GM20431 (cell line): Measurements from ENCODE around the gene RAET1G.
"Not testable (repeated sequence)": the region's sequence is repeated elsewhere in the genome, so short reads cannot be mapped to it uniquely, and the experiment has no call there.

Source experiments
- in situ Hi-C: fragments of 300-500 bp; cut with MseI, MboI; formaldehyde crosslinking; loops from one replicate; pipeline ENCODE4 v1.15.0; 2020; ENCODE audit warnings: low sequenced_read_pairs; ENCODE audit not compliant: unreplicated experiment

RAET1G gene

GRCh38 chr6:149954328-149954983 is 31.5 kb upstream of the RAET1G start:
- in situ Hi-C loops, result not testable (repeated sequence)

- in situ Hi-C loops, result not testable (repeated sequence)
Measured at GRCh38 chr6:149953934-149954327, 31.0 kb upstream of the RAET1G start.

GRCh38 chr6:149953390-149953789 is 30.5 kb upstream of the RAET1G start:
- in situ Hi-C loops, result not testable (repeated sequence)

GRCh38 chr6:149951626-149952025 is 28.7 kb upstream of the RAET1G start:
- in situ Hi-C loops, result no loop called here

DNA sequence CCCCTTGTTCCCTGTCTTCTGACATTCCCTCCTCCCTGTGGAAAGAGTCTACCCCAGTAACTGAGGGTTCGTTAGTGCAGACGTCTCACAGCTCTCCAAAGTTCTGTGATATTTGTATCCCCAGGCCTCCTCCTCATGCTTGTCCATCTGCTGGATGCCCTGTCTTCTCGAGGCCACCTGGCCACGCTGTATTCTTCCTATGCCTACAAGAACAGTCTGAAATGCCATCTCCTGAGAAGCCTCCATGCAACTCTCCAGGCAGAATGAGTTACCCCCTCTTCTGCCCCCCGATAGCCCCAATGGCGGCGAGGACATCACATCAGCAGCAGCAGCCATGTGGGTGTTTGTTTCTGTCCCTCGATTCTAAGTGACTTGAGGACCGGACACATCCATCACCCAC is 28.2 kb upstream of the RAET1G start:
- in situ Hi-C loops, result no loop called here

- in situ Hi-C loops, result no loop called here
Measured at GRCh38 chr6:149950423-149950822, 27.5 kb upstream of the RAET1G start.

GRCh38 chr6:149948616-149949015 is 25.7 kb upstream of the RAET1G start:
- in situ Hi-C loops, result no loop called here

- in situ Hi-C loops, result no loop called here
Measured at GRCh38 chr6:149948011-149948410, 25.1 kb upstream of the RAET1G start.

- in situ Hi-C loops, result not testable (repeated sequence)
Measured at GRCh38 chr6:149947533-149947932, 24.6 kb upstream of the RAET1G start.

GRCh38 chr6:149946631-149947030 is 23.7 kb upstream of the RAET1G start:
- in situ Hi-C loops, result not testable (repeated sequence)

DNA sequence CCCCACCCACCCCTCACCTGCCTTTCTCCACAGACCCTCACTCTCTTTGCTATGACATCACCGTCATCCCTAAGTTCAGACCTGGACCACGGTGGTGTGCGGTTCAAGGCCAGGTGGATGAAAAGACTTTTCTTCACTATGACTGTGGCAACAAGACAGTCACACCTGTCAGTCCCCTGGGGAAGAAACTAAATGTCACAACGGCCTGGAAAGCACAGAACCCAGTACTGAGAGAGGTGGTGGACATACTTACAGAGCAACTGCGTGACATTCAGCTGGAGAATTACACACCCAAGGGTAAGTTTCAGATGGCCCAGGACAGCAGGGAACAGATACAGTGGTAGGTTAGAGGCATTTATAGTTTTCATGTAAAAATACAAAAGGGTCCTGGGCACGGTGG is 22.4 kb upstream of the RAET1G start:
- in situ Hi-C loops, result not testable (repeated sequence)

GRCh38 chr6:149943321-149943720 is 20.4 kb upstream of the RAET1G start:
- in situ Hi-C loops, result not testable (repeated sequence)

DNA sequence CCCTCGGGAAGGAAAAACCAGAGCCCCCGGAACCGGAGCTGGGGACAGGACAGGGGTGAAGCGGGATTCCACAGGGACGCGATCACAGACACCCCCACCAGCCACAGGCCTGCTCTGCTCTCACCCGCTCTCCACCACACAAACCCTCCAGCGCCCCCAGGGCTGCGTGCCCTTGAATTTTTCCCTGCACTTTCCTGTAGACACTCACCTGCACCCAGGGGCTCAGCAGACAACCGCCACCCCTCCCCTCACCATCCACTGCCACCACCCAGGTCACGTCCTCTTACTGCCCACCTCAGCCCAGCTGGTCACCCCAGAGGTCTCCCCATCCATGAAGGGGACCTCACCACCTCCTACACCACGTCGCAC is 19.5 kb upstream of the RAET1G start:
- in situ Hi-C loops, result no loop called here

- in situ Hi-C loops, result no loop called here
Measured at GRCh38 chr6:149941583-149942460, 18.9 kb upstream of the RAET1G start, which contains the start of gene ULBP2. TSS of gene ULBP2 (plus strand) at chr6:149942014. CDS start at chr6:149942073, 59 bp downstream.

GRCh38 chr6:149940672-149940982 is 17.7 kb upstream of the RAET1G start:
- in situ Hi-C loops, result no loop called here

DNA sequence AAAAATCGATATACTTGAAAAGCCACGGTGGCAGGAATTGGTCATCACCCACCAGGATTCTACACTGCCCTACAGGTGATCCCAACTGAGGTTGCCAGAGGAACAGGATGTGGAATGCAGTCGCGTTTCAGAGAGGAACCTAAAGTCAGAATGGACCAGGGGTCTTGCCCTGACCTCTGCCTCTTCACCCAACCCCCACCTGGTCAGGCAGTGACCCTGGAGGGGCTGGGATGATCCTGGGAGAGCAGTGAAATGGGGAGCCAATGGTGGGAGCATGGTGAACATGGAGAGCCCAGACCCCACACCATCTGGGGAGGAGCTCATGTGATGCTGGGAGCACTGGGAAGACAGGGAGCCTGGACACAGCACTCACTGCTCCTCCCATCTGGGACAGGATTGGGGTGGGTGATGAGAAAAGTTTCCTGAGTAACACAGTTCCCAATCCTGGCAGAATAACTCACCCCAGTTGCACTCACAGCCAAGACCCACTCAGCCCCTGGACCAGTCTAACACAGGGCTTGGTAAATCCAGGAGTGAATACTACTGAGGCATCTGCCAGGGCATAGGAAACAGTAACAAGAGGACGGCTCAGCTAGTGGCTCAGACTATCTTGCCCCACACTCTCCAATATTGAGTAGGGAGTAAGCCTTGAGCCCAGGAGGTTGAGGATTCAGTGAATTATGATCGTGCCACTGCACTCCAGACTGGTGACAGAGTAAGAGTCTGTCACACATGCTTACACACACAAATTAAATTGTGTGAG is 17.2 kb upstream of the RAET1G start:
- in situ Hi-C loops, result loop anchor here (10.0 kb wide), 1 partner anchor 75 kb away; no protein-coding TSS in a partner anchor

DNA sequence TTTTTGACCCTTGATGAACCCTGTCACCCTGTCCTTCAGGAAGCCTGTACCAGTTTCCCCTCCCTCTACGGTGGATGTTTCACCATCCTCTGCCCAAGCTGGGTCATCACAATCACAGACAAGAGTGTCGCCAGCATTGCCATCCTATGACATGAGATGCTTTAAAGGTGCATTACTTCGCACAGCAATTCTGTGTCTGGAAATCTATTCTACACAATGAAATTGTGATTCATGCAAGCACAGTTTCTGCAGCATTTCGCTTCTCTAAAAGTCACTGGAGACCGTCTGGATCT is 16.4 kb upstream of the RAET1G start:
- in situ Hi-C loops, result loop anchor here (10.0 kb wide), 1 partner anchor 75 kb away; no protein-coding TSS in a partner anchor

- in situ Hi-C loops, result loop anchor here (10.0 kb wide), 1 partner anchor 76 kb away; no protein-coding TSS in a partner anchor
Measured at GRCh38 chr6:149938571-149939355, 15.8 kb upstream of the RAET1G start.

GRCh38 chr6:149938013-149938570 is 15.2 kb upstream of the RAET1G start:
- in situ Hi-C loops, result loop anchor here (10.0 kb wide), 1 partner anchor 77 kb away; no protein-coding TSS in a partner anchor

- in situ Hi-C loops, result loop anchor here (10.0 kb wide), 1 partner anchor 78 kb away; no protein-coding TSS in a partner anchor
Measured at GRCh38 chr6:149936743-149937142, 13.8 kb upstream of the RAET1G start.
